ENCODE measurements around the gene SPAG6.

DNA sequence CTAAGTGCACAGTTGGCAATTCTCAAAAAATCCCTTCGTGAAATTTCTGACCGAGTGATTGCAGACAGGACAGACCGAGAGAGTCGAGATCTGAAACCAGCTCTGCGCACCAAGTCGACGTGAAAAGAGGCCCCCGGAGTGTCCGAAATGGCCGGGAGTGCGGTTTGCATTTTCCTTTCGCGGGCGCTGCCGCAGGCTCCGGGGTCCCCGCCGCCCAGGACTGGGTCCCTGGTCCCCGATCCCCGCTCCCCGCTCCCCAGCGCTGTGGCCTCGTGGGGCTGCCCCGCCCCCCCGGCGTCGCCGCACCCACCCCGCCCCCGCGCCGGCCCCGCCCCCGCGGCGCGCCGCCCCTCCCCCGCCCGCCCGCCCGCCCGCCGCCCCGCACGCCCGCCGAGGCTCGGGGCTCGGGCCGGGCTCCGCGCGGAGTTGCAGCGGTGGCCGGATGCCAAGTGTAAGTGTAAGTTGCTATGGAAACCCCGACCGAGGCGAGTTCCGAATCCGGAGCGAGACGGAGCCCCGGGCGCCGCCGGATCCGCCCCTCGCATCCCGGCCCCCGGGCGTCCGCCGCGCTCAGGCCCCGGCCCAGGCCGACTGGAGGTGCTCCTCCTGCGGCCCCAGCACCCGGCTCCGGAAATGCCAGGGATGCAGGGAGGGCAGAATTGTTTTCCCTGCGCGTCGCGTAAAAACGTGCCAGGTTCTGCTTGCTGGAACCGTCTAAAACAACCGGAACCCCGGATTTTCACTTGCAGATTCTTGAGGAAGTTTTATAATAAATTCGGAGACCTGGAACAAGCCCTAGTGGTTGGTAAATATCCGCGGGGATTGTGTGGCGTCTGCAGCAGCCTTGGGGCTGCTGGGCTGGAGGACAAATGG lies 19.8 kb upstream of the SPAG6 start:
- TF ChIP-seq EZH2phosphoT487 (IDR thresholded peaks at IDR 0.05; ENCODE audit: low read length): no peak
- no peak for TF ChIP-seq CTCF (IDR thresholded peaks at IDR 0.05; ENCODE audit: low read length)
